ENCODE data around the gene PRR33. TPM values are rescaled to one million over a fixed set of nuclear protein-coding genes. Genes with fewer than 3 reads are reported as not detected.

PRR33 gene
- total RNA-seq, 1 donor from 2014 or later: not detected

DNA sequence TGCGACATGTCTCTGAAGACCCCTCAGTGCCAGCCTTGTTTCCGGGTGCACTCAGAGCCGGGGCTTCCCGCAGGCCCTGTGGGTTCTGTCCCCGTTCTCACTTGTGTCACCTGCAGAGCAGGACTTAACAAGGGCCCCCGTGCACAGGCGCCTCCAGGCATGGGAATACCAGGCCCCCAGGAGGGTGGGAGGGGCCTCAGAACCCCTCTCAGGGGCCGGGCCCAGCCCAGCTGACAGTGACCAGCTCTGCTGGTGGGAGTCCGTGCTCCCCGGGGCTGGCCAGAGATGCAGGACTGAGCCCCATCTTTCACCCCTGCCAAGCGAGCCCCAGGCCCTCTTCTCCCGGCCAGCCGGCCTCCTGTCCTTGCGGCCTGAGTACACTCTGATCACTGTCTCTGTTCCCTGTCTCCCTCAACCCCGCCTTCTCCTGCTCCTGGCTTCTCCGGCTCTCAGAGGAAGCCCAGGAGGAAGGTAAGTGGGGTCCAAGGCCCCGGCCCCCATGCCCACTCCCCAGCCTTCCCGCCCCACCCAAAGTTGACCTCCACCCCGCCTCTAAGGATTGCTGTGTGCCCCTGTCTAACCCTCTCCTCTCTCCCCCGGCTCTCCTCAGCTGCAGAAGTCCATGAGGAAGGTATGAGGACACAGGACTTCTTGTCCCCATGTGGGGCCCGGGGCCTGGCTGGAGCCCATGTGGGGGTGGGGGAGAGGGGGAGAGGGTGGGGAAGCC is 33.1 kb upstream of the PRR33 start:
- FAIRE-seq (no peak), DNase-seq (ENCODE audit: low read depth) (no peak)
- no peaks in the 10 kb centered on the region for H3K27me3 ChIP-seq (ENCODE audit: control insufficient read depth, insufficient read depth, low read length)
- no peaks in the 10 kb centered on the region for H3K36me3 ChIP-seq (ENCODE audit: control insufficient read depth, insufficient read depth, low read length)
- TF ChIP-seq, protein P1, sequence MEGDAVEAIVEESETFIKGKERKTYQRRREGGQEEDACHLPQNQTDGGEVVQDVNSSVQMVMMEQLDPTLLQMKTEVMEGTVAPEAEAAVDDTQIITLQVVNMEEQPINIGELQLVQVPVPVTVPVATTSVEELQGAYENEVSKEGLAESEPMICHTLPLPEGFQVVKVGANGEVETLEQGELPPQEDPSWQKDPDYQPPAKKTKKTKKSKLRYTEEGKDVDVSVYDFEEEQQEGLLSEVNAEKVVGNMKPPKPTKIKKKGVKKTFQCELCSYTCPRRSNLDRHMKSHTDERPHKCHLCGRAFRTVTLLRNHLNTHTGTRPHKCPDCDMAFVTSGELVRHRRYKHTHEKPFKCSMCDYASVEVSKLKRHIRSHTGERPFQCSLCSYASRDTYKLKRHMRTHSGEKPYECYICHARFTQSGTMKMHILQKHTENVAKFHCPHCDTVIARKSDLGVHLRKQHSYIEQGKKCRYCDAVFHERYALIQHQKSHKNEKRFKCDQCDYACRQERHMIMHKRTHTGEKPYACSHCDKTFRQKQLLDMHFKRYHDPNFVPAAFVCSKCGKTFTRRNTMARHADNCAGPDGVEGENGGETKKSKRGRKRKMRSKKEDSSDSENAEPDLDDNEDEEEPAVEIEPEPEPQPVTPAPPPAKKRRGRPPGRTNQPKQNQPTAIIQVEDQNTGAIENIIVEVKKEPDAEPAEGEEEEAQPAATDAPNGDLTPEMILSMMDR (IDR thresholded peaks at IDR 0.05; ENCODE audit: insufficient read depth, low read length, severe bottlenecking): no peak
- H3K4me3 ChIP-seq (ENCODE audit: low read depth, low read length): no peak overlapping the region

DNA sequence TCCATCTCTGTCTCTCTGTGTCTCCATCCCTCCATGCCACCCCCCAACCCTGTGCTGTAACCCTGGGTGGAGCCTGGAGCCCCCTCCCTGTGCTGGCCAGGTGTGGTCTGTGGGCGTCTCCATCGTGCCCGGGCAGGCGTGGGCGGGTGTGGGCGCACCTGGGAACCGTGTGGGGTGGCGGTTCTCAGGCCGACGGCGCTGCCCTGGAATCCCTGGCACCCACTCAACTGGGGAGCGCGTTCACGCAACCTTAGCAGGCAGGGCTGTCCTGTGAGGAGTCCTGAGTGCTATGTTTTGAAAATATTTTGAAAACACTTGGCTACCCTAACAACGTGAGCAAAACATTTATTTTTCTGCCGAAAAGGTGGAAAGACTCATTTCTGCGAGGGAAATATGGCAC is 32.5 kb upstream of the PRR33 start:
- FAIRE-seq: no peak
- DNase-seq (ENCODE audit: low read depth): peak; percentile 29
- TF ChIP-seq, protein P1 (IDR thresholded peaks at IDR 0.05; ENCODE audit: insufficient read depth, low read length, severe bottlenecking): no peak
- Histone ChIP-seq H3K36me3 (ENCODE audit: control insufficient read depth, insufficient read depth, low read length) (no peaks in the 10 kb centered on the region), H3K4me3 (ENCODE audit: low read depth, low read length) (no peak overlapping the region), H3K27me3 (ENCODE audit: control insufficient read depth, insufficient read depth, low read length) (no peaks in the 10 kb centered on the region)

DNA sequence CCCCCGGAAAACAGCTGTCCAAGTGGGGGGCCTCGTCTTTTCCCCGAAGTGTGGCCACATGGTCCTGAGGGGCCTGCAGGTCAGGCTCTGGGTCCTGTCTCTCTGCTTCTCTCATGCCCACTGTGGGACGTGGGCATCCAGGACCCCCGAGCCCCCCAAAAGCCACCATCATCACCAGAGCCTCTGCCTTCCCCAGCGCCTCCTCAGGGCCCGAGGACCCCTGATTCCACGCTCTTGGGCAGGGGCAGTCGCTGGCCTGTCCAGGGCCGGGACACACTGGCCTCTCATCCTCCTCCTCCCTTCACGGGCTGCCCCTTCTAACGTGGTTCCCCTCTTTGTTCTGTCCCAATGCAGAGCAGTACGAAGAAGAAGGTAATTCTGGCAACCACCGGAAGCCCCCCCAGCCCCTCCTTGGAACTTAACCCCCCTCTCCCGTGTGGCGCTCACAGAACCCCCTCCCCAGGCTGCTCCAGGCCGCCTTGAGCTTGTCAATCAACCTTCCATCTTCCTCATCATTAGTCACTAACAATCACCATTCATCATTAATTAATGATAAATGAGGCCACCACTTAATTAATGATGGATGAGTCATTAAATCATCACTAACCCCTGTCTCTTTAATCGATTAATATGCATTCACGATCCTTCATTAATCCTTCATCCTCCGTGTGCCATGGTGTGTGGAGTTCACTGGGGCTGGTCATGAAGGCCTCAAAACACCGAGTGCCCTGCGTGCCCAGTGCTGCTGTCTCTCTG is 31.7 kb upstream of the PRR33 start:
- Histone ChIP-seq H3K27me3 (ENCODE audit: control insufficient read depth, insufficient read depth, low read length) (no peaks in the 10 kb centered on the region), H3K4me3 (ENCODE audit: low read depth, low read length) (no peak overlapping the region), H3K36me3 (ENCODE audit: control insufficient read depth, insufficient read depth, low read length) (no peaks in the 10 kb centered on the region)
- no peak for FAIRE-seq
- DNase-seq (ENCODE audit: low read depth): no peak
- TF ChIP-seq, protein P1 (IDR thresholded peaks at IDR 0.05; ENCODE audit: insufficient read depth, low read length, severe bottlenecking): no peak

DNA sequence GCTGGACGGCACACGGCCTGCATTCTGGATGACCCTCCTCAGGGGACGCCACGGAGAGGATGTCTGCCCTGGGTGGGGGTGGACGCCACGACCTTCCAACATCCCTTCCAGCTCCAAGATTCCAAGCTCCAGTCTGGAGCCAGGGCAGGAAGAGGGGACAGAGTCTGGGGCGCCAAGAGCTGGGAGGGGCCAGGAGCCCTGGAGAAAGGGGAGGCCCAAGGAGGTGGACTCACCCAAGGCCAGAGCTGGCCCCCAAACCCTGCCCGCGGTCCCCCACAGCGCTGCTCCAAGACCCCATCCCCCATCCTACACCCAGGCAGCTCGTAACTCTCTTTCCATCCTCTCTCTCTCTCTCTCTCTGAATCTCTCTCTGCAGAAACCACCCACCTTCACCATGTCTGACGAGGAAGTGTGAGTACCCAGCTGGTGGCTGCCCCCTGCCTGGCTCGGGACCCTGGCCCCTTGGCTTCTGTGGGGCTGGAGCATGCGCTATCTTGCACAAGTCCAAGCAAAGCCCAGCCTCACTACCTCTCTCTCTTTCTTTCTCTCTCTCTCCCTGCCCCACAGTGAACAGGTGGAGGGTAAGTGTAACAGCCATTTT is 30.9 kb upstream of the PRR33 start:
- no peak for DNase-seq (ENCODE audit: low read depth)
- TF ChIP-seq, protein P1 (IDR thresholded peaks at IDR 0.05; ENCODE audit: insufficient read depth, low read length, severe bottlenecking): no peak
- Histone ChIP-seq H3K27me3 (ENCODE audit: control insufficient read depth, insufficient read depth, low read length) (no peaks in the 10 kb centered on the region), H3K36me3 (ENCODE audit: control insufficient read depth, insufficient read depth, low read length) (no peaks in the 10 kb centered on the region), H3K4me3 (ENCODE audit: low read depth, low read length) (no peak overlapping the region)
- FAIRE-seq: no peak

DNA sequence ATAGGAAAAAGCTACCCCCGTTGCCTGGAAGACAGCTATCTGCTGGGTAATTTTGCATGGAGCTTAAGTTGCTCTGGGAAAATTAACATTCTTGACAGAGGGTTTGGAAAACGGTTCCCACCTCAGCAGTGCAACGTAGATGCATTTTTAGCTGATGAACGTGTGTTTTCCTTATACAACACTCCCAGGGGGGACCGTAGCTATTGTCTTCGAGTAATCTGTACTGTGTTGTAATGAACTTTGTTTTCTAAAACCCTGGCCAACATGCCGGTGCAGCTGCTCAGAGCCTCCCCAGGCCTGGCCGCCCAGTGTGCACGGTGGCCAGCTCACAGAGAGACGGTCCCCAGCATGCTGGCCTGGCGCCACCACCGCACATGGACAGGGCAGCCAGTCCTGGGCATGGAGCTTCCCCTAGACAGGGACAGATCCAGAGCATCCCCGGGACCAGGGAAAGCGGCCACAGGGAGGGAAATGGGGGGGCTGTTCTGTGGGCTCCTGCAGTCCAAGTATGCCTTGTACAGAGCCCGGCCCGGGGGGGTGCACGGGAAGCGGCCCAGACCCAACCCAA is 30.0 kb upstream of the PRR33 start:
- FAIRE-seq (peak; percentile 43), DNase-seq (ENCODE audit: low read depth) (no peak)
- no peaks in the 10 kb centered on the region for H3K27me3 ChIP-seq (ENCODE audit: control insufficient read depth, insufficient read depth, low read length)
- H3K4me3 ChIP-seq (ENCODE audit: low read depth, low read length): no peak overlapping the region
- no peaks in the 10 kb centered on the region for H3K36me3 ChIP-seq (ENCODE audit: control insufficient read depth, insufficient read depth, low read length)
- TF ChIP-seq, protein P1 (IDR thresholded peaks at IDR 0.05; ENCODE audit: insufficient read depth, low read length, severe bottlenecking): no peak

All from bronchial epithelial cell (primary cell).